Ovary (tissue), 3 donors: ENCODE measurements around the gene KCNJ3.

Experiments used
- CTCF ChIP-seq, 3 donors: fragments of 450-650 bp in 2 of 3; fragments of 200-600 bp in 1 of 3; IDR thresholded peaks; one replicate each; pipeline versions ENCODE4 v1.5.1 to v1.8.0; 2016 to 2022; ENCODE audit warnings: antibody characterized with exemption in 3 of 3, mild to moderate bottlenecking in 1 of 3
- EP300 ChIP-seq: sonication (generic); formaldehyde crosslinking; IDR thresholded peaks from one replicate; pipeline ENCODE4 v1.6.1; 2017; ENCODE audit warnings: antibody characterized with exemption
- POLR2A ChIP-seq: fragments of 450-650 bp; IDR thresholded peaks from one replicate; pipeline ENCODE4 v1.6.1; 2017; ENCODE audit warnings: antibody characterized with exemption, mild to moderate bottlenecking, moderate library complexity
- donor health status: DM: no; HTN: no; CAD: no.

- no peak for TF ChIP-seq POLR2A
- no peak for TF ChIP-seq CTCF (IDR thresholded peaks at IDR 0.05)
- no peak for TF ChIP-seq EP300
Observed at GRCh38 chr2:154692927-154693326, 5.6 kb upstream of the KCNJ3 start.
